OCI-LY3 (cell line): ENCODE measurements around the gene RIIAD1.

Source experiments
- H2AFZ ChIP-seq: fragments of 200-600, 300-600 bp; shearing (Covaris generic); 2 replicates; pipeline ENCODE4 v1.6.0; 2014; ENCODE audit warnings: antibody characterized with exemption, low read depth, low read length
- H3K27ac ChIP-seq: fragments of 200-600, 300-600 bp; sonication (generic); 2 replicates; pipeline ENCODE4 v1.5.1; 2014; ENCODE audit warnings: mild to moderate bottlenecking, low read length, moderate library complexity, mixed read lengths
- H3K27me3 ChIP-seq: fragments of 200-600, 300-600 bp; sonication (generic); 2 replicates; pipeline ENCODE4 v1.6.1; 2014; ENCODE audit warnings: low read depth, low read length, mixed read lengths
- H3K36me3 ChIP-seq: fragments of 200-600, 300-600 bp; sonication (generic); replicated peaks from 2 replicates; pipeline ENCODE3; 2014; ENCODE audit warnings: low read depth, low read length, mixed read lengths
- H3K4me1 ChIP-seq: fragments of 300-600, 200-600 bp; sonication (generic); 2 replicates; pipeline ENCODE4 v1.6.1; 2014; ENCODE audit warnings: low read length, mixed read lengths
- H3K4me2 ChIP-seq: fragments of 200-600, 300-600 bp; sonication (generic); 2 replicates; pipeline ENCODE4 v1.6.1; 2014; ENCODE audit warnings: low read length, mixed read lengths
- H3K4me3 ChIP-seq: fragments of 300-600, 200-600 bp; sonication (generic); 2 replicates; pipeline ENCODE4 v1.5.1; 2014; ENCODE audit warnings: antibody characterized with exemption, mild to moderate bottlenecking, low read length, moderate library complexity
- H3K79me2 ChIP-seq: fragments of 300-600, 200-600 bp; shearing (Covaris generic); 2 replicates; pipeline ENCODE4 v1.6.1; 2014; ENCODE audit warnings: mild to moderate bottlenecking, low read length, mixed read lengths
- H3K9ac ChIP-seq: fragments of 300-600, 200-600 bp; shearing (Covaris generic); 2 replicates; pipeline ENCODE4 v1.6.0; 2014; ENCODE audit warnings: mild to moderate bottlenecking, low read length, moderate library complexity
- H3K9me3 ChIP-seq: fragments of 200-600, 300-600 bp; shearing (Covaris generic); 2 replicates; pipeline ENCODE4 v1.6.1; 2014; ENCODE audit warnings: low read length, mixed read lengths; ENCODE audit not compliant: insufficient read depth
- H4K20me1 ChIP-seq: fragments of 200-600, 300-600 bp; sonication (generic); 2 replicates; pipeline ENCODE4 v1.6.1; 2016; ENCODE audit warnings: low read length, mixed read lengths; ENCODE audit not compliant: insufficient read depth
- CTCF ChIP-seq: fragments of 200-600, 300-600 bp; sonication (generic); IDR thresholded peaks from 2 replicates; pipeline ENCODE4 v1.5.1; 2014; ENCODE audit warnings: antibody characterized with exemption, low read length, low read depth
- EZH2phosphoT487 ChIP-seq: fragments of 200-600 bp; shearing (Covaris generic); IDR thresholded peaks from 2 replicates; pipeline ENCODE4 v1.6.1; 2018; ENCODE audit warnings: antibody characterized with exemption, mixed run types, low read depth

Gene RIIAD1

GRCh38 chr1:151706464-151707415, 14.6 kb upstream of the RIIAD1 start:
- H2AFZ ChIP-seq = no peak overlapping the region
- no peaks in the 10 kb centered on the region for H3K79me2 ChIP-seq

GRCh38 chr1:151707541-151708065, 13.7 kb upstream of the RIIAD1 start:
- TF ChIP-seq CTCF = no peak
- Histone ChIP-seq H3K4me1 (no peaks in the 10 kb centered on the region), H3K4me2 (no peak overlapping the region), H3K9me3 (no peaks in the 10 kb centered on the region), H3K36me3 (no peaks in the 10 kb centered on the region), H3K9ac (no peak overlapping the region), H4K20me1 (no peaks in the 10 kb centered on the region), H3K4me3 (no peak overlapping the region), H2AFZ (no peak overlapping the region), H3K27ac (no peak overlapping the region), H3K27me3 (peaks cover 5% of the 10 kb centered on the region; the same call in 1 of the 2 replicates), H3K79me2 (no peaks in the 10 kb centered on the region)

More at GRCh38 chr1:151706464-151707415, 14.6 kb upstream of the RIIAD1 start:
- H3K9me3 ChIP-seq = no peaks in the 10 kb centered on the region
- H3K4me2 ChIP-seq = no peak overlapping the region
- H3K27ac ChIP-seq = no peak overlapping the region
- H3K4me3 ChIP-seq = no peak overlapping the region
- H3K27me3 ChIP-seq = peaks cover 5% of the 10 kb centered on the region; the same call in 1 of the 2 replicates
- H4K20me1 ChIP-seq = no peaks in the 10 kb centered on the region
- TF ChIP-seq EZH2phosphoT487 (no peak), CTCF (no peak)
- H3K9ac ChIP-seq = no peak overlapping the region
- H3K36me3 ChIP-seq = peaks cover under 1% of the 10 kb centered on the region
- H3K4me1 ChIP-seq = no peaks in the 10 kb centered on the region

GRCh38 chr1:151708891-151709290, 12.4 kb upstream of the RIIAD1 start:
- Histone ChIP-seq H3K4me2 (no peak overlapping the region), H3K79me2 (no peaks in the 10 kb centered on the region), H3K9ac (no peak overlapping the region), H4K20me1 (no peaks in the 10 kb centered on the region), H3K4me1 (peaks cover 6% of the 10 kb centered on the region), H3K27me3 (peaks cover 9% of the 10 kb centered on the region; the same call in 1 of the 2 replicates), H3K27ac (no peak overlapping the region), H3K36me3 (no peaks in the 10 kb centered on the region), H3K9me3 (no peaks in the 10 kb centered on the region), H3K4me3 (no peak overlapping the region), H2AFZ (no peak overlapping the region)
- no peak for TF ChIP-seq CTCF
- no peak for TF ChIP-seq EZH2phosphoT487

GRCh38 chr1:151710187-151710840, 11.0 kb upstream of the RIIAD1 start:
- Histone ChIP-seq H3K27ac (no peak overlapping the region), H3K79me2 (no peaks in the 10 kb centered on the region), H3K9me3 (no peaks in the 10 kb centered on the region), H3K36me3 (no peaks in the 10 kb centered on the region), H3K9ac (no peak overlapping the region), H2AFZ (no peak overlapping the region), H3K4me2 (no peak overlapping the region), H4K20me1 (no peaks in the 10 kb centered on the region), H3K27me3 (peaks cover 9% of the 10 kb centered on the region; the same call in 1 of the 2 replicates), H3K4me3 (no peak overlapping the region), H3K4me1 (peaks cover 6% of the 10 kb centered on the region)
- TF ChIP-seq CTCF = no peak
- no peak for TF ChIP-seq EZH2phosphoT487
